Esophagus squamous epithelium (tissue), 4 donors: ENCODE data around the gene SDF2L1.

Source experiments
- POLR2A ChIP-seq, 4 donors: fragments of 450-650 bp; IDR thresholded peaks; one replicate each; pipeline ENCODE4 v1.6.1; 2017; ENCODE audit warnings: antibody characterized with exemption in 4 of 4, mild to moderate bottlenecking in 4 of 4, moderate library complexity in 3 of 4
- TF ChIP-seq, protein P1 (sequence below), 6 experiments: fragments of 450-650 bp in 4 of 6; fragments of 200-600 bp in 2 of 6; sonication (generic) in 2 of 6; IDR thresholded peaks; one replicate each; pipeline ENCODE4 v1.5.1; 2016 to 2019; ENCODE audit warnings: antibody characterized with exemption in 6 of 6, mild to moderate bottlenecking in 4 of 6, moderate library complexity in 4 of 6

DNA sequence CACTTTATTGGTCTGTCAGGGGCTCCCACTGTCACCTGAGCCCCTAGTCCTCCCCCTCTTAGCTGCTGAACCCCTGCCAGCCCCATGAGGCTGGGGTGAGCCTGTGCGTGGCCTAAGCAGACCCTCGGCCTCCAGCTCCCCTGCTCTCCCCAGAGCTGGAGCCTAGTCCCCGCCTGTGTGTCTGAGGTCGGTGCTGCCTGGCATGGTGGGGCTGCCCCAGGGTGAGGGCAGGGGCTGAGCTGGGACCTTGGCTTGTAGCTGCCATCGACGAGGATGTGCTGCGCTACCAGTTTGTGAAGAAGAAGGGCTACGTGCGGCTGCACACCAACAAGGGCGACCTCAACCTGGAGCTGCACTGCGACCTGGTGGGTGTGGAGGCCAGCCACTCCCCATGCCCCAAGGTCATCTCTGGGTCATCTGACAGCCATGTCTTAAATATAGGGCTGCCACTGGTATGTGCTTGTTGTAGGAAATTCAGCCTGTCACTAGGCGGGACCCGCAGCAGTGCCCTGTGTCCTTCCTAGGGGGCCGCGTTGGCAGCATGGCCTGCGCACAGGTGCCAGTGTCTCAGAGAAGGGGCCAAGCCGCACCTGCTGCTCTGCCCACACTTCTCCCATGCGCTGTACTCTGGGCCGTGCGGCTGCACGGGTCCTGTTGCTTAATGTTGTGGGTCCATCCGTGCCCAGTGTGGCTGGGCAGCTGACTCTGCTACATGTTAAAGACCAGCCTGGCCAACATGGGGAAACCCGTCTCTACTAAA lies 44.7 kb downstream of the SDF2L1 start:
- TF ChIP-seq, protein P1, sequence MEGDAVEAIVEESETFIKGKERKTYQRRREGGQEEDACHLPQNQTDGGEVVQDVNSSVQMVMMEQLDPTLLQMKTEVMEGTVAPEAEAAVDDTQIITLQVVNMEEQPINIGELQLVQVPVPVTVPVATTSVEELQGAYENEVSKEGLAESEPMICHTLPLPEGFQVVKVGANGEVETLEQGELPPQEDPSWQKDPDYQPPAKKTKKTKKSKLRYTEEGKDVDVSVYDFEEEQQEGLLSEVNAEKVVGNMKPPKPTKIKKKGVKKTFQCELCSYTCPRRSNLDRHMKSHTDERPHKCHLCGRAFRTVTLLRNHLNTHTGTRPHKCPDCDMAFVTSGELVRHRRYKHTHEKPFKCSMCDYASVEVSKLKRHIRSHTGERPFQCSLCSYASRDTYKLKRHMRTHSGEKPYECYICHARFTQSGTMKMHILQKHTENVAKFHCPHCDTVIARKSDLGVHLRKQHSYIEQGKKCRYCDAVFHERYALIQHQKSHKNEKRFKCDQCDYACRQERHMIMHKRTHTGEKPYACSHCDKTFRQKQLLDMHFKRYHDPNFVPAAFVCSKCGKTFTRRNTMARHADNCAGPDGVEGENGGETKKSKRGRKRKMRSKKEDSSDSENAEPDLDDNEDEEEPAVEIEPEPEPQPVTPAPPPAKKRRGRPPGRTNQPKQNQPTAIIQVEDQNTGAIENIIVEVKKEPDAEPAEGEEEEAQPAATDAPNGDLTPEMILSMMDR (IDR thresholded peaks at IDR 0.05): no peak
- TF ChIP-seq POLR2A (IDR thresholded peaks at IDR 0.05): no peak
